Effector memory CD4-positive, alpha-beta T cell (primary cell): ENCODE measurements around the gene MED13L.

ENCODE experiments used
- DNase-seq, 3 donors: peaks; one replicate each; pipeline ENCODE4 v3.0.0-alpha.2; 2020
- H3K27ac ChIP-seq: 2 replicates; pipeline ENCODE4 v1.7.0; 2013; ENCODE audit warnings: mild to moderate bottlenecking, low read length, moderate library complexity; ENCODE audit not compliant: insufficient read depth, poor library complexity, severe bottlenecking
- H3K27me3 ChIP-seq: replicated peaks from 2 replicates; pipeline ENCODE4 v1.7.0; 2013; ENCODE audit warnings: mild to moderate bottlenecking, low read length; ENCODE audit not compliant: insufficient read depth, control insufficient read depth, poor library complexity, severe bottlenecking
- H3K36me3 ChIP-seq: 2 replicates; pipeline ENCODE4 v1.7.0; 2013; ENCODE audit warnings: mild to moderate bottlenecking, low read length, moderate library complexity; ENCODE audit not compliant: control insufficient read depth, insufficient read depth
- H3K4me1 ChIP-seq: 2 replicates; pipeline ENCODE4 v1.7.0; 2013; ENCODE audit warnings: low read length, mild to moderate bottlenecking; ENCODE audit not compliant: control insufficient read depth, insufficient read depth, poor library complexity, severe bottlenecking
- H3K4me3 ChIP-seq: 2 replicates; pipeline ENCODE4 v1.7.0; 2013; ENCODE audit warnings: low read length, low read depth, mild to moderate bottlenecking; ENCODE audit not compliant: insufficient read depth, poor library complexity, severe bottlenecking
- H3K9me3 ChIP-seq: 2 replicates; pipeline ENCODE4 v1.7.0; 2013; ENCODE audit warnings: mild to moderate bottlenecking, low read length, moderate library complexity; ENCODE audit not compliant: control insufficient read depth

The MED13L gene

DNA sequence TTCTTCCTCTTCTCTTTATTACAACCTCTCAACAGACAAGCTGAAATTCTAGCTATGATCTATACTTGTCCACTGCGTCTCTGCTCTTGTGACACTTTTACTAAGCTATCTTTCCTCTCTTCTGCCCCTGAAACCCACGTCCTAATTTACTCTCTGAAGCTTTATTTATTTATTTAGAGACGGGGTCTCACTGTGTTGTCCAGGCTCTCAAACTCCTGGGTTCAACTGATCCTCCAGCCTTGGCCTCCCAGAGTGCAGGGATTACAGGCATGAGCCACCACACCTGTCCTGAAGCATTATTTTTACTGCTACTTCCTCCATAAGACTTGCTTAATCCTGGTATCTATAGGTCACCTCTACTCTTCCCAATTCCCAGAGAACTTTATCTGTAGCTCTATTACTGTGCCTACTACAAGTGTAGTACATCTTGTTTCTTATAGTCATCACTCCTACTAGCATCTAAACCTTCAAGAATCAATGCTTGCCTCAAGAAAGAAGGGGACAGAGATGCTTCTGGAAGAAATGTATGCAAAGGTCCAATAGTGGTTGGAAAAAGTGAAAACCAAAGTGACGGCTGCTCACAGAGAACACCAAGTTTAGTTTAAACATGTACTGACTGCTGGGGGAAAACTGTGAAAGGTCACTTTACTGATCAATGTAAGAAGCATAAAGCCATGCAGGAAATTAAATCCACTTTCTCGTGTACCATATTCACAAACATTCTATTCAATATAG is 61.3 kb downstream of the MED13L start:
- Histone ChIP-seq H3K27me3 (no peaks in the 10 kb centered on the region), H3K27ac (no peak overlapping the region), H3K36me3 (no peaks in the 10 kb centered on the region), H3K4me3 (no peak overlapping the region), H3K9me3 (no peaks in the 10 kb centered on the region), H3K4me1 (peaks cover 11% of the 10 kb centered on the region)
- no peak for DNase-seq

DNA sequence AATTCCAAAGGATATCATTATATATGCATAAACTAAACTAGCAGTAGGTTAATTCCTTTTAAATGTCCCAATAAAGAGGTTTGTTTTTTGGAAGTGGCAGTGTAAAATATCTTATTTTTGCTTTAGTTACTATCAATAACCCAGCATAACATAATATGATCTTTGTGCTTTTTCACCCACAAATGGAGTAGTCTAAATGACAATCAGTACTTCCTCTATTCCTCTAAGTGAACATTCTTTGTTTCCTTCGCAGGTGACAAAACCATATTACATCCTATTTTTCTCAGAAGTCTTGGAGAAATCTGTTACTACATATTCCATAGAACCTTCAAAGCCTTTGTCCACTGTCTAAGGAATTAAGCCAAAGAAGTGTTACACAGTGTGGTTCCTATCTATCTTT is 62.5 kb downstream of the MED13L start:
- Histone ChIP-seq H3K27ac (no peak overlapping the region), H3K4me3 (no peak overlapping the region), H3K9me3 (no peaks in the 10 kb centered on the region), H3K4me1 (peaks cover 11% of the 10 kb centered on the region), H3K27me3 (no peaks in the 10 kb centered on the region), H3K36me3 (no peaks in the 10 kb centered on the region)
- no peak for DNase-seq

DNA sequence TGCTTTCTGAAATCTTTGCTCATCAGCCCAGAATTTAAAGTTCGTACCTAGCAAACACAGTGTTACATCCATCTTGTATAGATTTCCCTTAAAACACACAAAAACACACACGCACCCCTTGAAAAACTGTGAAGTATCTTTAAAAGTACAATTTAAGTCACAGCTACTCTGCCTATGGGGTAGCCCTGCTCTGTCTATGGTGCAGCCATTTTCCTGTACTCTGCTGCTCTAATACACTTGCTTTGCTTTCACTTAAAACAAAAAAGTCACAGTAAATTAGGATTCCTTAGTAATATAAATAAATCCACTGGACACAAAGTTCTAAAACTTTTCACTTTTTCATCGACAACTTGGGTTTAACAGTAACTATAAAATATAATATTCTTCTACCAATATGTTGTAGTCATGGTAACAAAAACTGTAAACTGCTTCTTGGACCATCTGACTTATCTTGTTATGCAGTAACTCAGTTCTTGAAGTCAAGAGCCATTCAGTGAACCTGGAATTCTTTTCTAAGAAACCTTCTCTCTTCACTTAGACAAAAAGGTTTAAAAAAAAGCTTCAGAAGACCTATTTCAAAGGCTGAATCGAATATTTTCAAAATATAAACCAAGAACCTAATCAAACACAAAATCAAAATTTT is 63.5 kb downstream of the MED13L start:
- Histone ChIP-seq H3K27me3 (no peaks in the 10 kb centered on the region), H3K9me3 (no peaks in the 10 kb centered on the region), H3K36me3 (no peaks in the 10 kb centered on the region), H3K4me3 (no peak overlapping the region), H3K27ac (no peak overlapping the region), H3K4me1 (peaks cover 11% of the 10 kb centered on the region)
- no peak for DNase-seq

DNA sequence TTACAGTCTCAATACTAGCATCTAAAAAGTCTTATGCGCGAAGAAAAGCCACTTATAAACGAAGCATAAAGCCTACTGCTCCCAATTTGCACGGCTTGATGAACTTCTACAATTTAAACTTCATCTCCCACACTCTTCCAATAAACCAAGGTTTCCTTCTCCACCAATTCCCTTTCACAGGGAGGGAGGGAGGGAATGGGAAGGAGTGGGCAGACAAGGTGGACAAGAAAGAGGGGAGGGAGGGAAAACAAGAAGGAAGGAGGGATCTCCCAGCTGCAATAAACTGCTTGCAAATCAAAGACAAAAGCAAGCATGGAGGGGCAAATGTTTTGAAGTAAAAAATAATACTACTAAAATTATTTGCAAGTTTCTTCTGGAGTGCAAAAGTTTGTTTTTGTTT is 64.5 kb downstream of the MED13L start:
- no peak overlapping the region for H3K4me3 ChIP-seq
- no peaks in the 10 kb centered on the region for H3K36me3 ChIP-seq
- H3K4me1 ChIP-seq = peaks cover 11% of the 10 kb centered on the region
- H3K9me3 ChIP-seq = no peaks in the 10 kb centered on the region
- H3K27ac ChIP-seq = no peak overlapping the region
- no peak for DNase-seq
- H3K27me3 ChIP-seq = no peaks in the 10 kb centered on the region

DNA sequence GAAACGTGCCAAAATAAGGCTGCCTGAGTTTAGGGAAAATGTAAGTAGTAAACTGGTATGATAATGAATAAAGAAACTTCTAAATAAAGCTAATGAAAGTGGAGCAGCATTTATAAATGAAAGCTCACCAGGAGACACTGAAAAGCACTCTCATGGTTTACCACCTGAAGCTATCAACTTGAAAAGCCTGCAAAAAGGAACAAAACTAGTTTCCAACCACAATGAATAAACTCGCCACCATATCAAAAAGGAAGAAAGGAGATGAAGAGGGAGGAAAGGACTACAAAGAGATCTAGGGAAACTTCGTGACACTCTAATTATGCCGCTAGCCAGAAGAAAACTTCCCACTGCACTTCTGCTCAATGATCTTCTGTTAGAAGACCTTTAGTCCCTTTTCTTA is 66.7 kb downstream of the MED13L start:
- no peak for DNase-seq
- Histone ChIP-seq H3K4me1 (peaks cover 11% of the 10 kb centered on the region), H3K9me3 (no peaks in the 10 kb centered on the region), H3K27ac (no peak overlapping the region), H3K27me3 (no peaks in the 10 kb centered on the region), H3K4me3 (no peak overlapping the region), H3K36me3 (no peaks in the 10 kb centered on the region)

DNA sequence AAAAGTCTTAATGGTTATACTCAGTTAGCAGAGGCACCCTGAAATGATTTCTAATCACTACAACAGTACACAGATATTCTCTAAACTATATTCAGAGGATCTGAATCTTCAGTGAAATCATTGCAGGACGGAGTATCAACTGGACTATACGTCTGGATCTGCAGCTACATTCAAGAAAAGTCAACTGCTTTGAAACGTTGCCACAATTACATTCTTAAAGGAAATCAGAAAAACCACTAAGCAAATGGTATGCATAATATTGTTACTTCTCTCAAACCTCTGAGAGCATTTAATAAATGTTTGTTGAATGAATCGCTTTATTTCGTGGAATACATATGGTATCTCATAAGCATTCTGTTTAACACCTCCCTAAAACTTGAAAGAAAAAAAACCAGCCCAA is 67.4 kb downstream of the MED13L start:
- no peaks in the 10 kb centered on the region for H3K36me3 ChIP-seq
- DNase-seq = no peak
- no peaks in the 10 kb centered on the region for H3K9me3 ChIP-seq
- H3K4me1 ChIP-seq = peaks cover 8% of the 10 kb centered on the region
- no peak overlapping the region for H3K27ac ChIP-seq
- H3K4me3 ChIP-seq = no peak overlapping the region
- H3K27me3 ChIP-seq = no peaks in the 10 kb centered on the region

DNA sequence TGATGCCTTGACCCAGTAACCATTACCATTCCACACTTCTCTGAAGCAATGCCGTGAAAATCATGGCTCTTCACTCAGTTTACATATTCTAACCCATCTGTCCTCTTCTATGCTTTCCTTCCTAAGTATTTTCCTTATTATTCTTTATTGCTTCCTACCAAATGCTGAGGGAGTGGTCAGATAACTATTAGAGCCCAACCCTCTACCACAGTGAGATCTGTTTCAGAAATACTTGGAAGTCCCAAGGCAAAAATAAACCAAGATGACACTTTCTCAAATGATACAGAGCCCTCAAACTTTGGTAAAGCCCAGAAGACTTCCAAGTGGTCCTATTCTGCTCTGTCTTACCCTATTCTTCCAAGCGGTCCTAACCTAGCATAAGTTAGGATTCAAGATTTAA is 68.0 kb downstream of the MED13L start:
- H3K9me3 ChIP-seq = no peaks in the 10 kb centered on the region
- no peak for DNase-seq
- no peak overlapping the region for H3K4me3 ChIP-seq
- H3K36me3 ChIP-seq = no peaks in the 10 kb centered on the region
- H3K4me1 ChIP-seq = peaks cover 5% of the 10 kb centered on the region
- H3K27me3 ChIP-seq = no peaks in the 10 kb centered on the region
- no peak overlapping the region for H3K27ac ChIP-seq

DNA sequence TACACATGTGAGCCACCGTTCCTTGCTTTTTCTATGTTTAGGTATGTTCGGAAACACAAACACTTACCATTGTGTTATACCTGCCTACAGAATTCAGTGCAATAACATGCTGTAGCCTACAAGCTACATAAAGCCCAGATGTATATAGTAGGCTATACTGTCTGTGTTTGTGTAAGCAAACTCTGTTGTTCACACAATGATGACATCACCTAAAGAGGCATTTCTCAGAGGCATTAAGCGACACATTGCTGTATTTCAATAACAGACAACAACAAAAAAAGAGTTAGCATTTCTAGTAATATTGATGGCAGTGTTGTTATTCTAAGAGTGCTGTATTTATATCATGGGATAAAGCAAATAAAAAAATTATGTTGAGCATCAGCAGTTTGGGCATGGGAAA is 70.2 kb downstream of the MED13L start:
- Histone ChIP-seq H3K27me3 (no peaks in the 10 kb centered on the region), H3K4me1 (no peaks in the 10 kb centered on the region), H3K9me3 (no peaks in the 10 kb centered on the region), H3K36me3 (no peaks in the 10 kb centered on the region), H3K27ac (no peak overlapping the region), H3K4me3 (no peak overlapping the region)
- DNase-seq = no peak

DNA sequence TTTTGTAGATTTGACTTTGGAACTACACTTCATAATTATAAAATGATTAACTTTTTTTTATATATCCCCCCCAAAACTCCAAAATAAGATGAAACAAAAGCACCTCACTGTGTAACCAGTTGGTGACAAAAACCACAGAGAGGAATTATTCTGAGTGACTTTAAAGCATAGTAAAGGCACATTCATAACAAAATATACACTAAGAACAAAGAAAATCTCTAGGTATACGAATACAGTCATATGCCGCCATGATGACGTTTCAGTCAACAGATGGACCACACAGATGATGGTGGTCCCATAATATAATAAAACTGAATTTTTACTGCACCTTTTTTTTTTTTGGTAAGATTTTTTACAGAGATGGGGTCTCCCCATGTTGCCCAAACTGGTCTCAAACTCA is 70.7 kb downstream of the MED13L start:
- Histone ChIP-seq H3K36me3 (no peaks in the 10 kb centered on the region), H3K9me3 (no peaks in the 10 kb centered on the region), H3K27ac (no peak overlapping the region), H3K4me3 (no peak overlapping the region), H3K4me1 (no peaks in the 10 kb centered on the region), H3K27me3 (no peaks in the 10 kb centered on the region)
- no peak for DNase-seq

DNA sequence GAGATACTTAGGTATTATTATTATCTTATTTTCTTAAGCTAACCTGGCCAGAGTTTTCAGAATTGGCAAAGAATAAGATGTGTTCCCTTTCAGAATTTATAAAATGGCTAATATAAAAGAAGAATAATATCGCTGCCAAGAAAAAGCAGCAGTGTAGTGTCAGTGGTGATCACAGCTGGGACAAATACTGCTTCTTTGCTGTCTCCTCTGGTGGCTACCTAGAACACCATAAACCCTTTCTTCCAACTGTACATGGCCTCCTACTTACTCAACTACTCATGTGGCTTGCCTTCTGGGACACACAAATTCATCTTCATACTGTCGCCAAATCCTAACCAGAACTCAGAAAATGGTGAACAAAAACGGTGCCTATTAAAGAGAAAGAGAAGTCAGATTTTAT is 72.7 kb downstream of the MED13L start:
- no peaks in the 10 kb centered on the region for H3K27me3 ChIP-seq
- no peak for DNase-seq
- no peak overlapping the region for H3K27ac ChIP-seq
- no peaks in the 10 kb centered on the region for H3K36me3 ChIP-seq
- H3K4me3 ChIP-seq = no peak overlapping the region
- H3K9me3 ChIP-seq = no peaks in the 10 kb centered on the region
- H3K4me1 ChIP-seq = no peaks in the 10 kb centered on the region
